Stomach (tissue), 9 donors: ENCODE data around the gene CPEB2. TPM values are rescaled to one million over a fixed set of nuclear protein-coding genes. Genes with fewer than 3 reads are reported as not detected.

Experiments
- DNase-seq, 2 donors: peaks; one replicate each; pipeline versions ENCODE4 v3.0.0 to v3.0.0-alpha.2; 2013 to 2019
- H3K27ac ChIP-seq, 5 donors: fragments of 200-600 bp in 4 of 5; sonication (generic) in 4 of 5; one replicate each; pipeline ENCODE4 v1.5.1; 2013 to 2019; ENCODE audit warnings: mild to moderate bottlenecking in 1 of 5, moderate library complexity in 1 of 5
- H3K27me3 ChIP-seq, 3 donors: fragments of 200-600 bp; sonication (generic); one replicate each; pipeline ENCODE4 v1.5.1; 2017 to 2019; ENCODE audit warnings: mixed run types in 1 of 3
- H3K36me3 ChIP-seq, 4 donors: fragments of 200-600 bp; sonication (generic); 1 replicate in 3 of 4; 2 replicates in 1 of 4; pipeline ENCODE4 v1.5.1; 2016 to 2019
- H3K4me1 ChIP-seq, 4 donors: fragments of 200-600 bp; sonication (generic); one replicate each; pipeline ENCODE4 v1.5.1; 2016 to 2019
- H3K4me3 ChIP-seq, 4 donors: fragments of 200-600 bp; sonication (generic) in 3 of 4; one replicate each; pipeline ENCODE4 v1.5.1; 2016 to 2019; ENCODE audit warnings: mild to moderate bottlenecking in 1 of 4
- H3K9me3 ChIP-seq, 4 donors: fragments of 200-600 bp; sonication (generic); one replicate each; pipeline ENCODE4 v1.5.1; 2016 to 2019
- EP300 ChIP-seq: sonication (generic); formaldehyde crosslinking; IDR thresholded peaks from one replicate; pipeline ENCODE4 v1.6.1; 2017; ENCODE audit warnings: antibody characterized with exemption
- POLR2A ChIP-seq, 4 donors: fragments of 450-650 bp; IDR thresholded peaks; one replicate each; pipeline ENCODE4 v1.6.1; 2016; ENCODE audit warnings: antibody characterized with exemption in 4 of 4, control low read depth in 2 of 4, mild to moderate bottlenecking in 1 of 4, moderate library complexity in 1 of 4
- POLR2AphosphoS5 ChIP-seq, 3 donors: sonication (generic); formaldehyde crosslinking; IDR thresholded peaks; one replicate each; pipeline ENCODE4 v1.6.1; 2016; ENCODE audit warnings: antibody characterized with exemption in 3 of 3
- WGBS, 5 donors: extraction: QIAGEN DNeasy Blood & Tissue Kit in 3 of 5; methylation state at CpG; one replicate each; pipeline versions ENCODE4 v1.1.5 to v1.1.7; 2013 to 2018; 5-methylcytosine and 5-hydroxymethylcytosine counted together
- intact Hi-C: fragments of 100-400 bp; cut with DNase I; formaldehyde crosslinking; loops from one replicate; pipeline ENCODE4 v1.15.1; 2023; ENCODE audit warnings: low total_unique reads
- polyA plus RNA-seq, 3 donors: library from polyadenylated mRNA; stranded (reverse); fragments of 200-250 nt; gene quantifications; one replicate each; pipeline ENCODE4 v1.2.3, GENCODE V29; 2013
- total RNA-seq, 5 donors: library from RNA; depleted of rRNA; stranded (reverse); fragments of >200 nt; gene quantifications; one replicate each; pipeline versions ENCODE4 v1.1.0 to v1.2.3, GENCODE V29; 2014 to 2016
- TF ChIP-seq, protein P1 (sequence below), 7 experiments: fragments of 450-650 bp in 4 of 7; fragments of 200-600 bp in 3 of 7; sonication (generic) in 3 of 7; IDR thresholded peaks; one replicate each; pipeline ENCODE4 v1.5.1; 2016 to 2019; ENCODE audit warnings: antibody characterized with exemption in 7 of 7, control low read depth in 2 of 7, mild to moderate bottlenecking in 1 of 7
- donor health status: healthy with polysubstance abuse.
- donor health status: Bipolar disorder and iron deficiency.
- donor health status: healthy.

The CPEB2 gene
- total and polyA plus RNA-seq, 8 donors, result 3.4 to 97.9 (median 21.8) TPM

DNA sequence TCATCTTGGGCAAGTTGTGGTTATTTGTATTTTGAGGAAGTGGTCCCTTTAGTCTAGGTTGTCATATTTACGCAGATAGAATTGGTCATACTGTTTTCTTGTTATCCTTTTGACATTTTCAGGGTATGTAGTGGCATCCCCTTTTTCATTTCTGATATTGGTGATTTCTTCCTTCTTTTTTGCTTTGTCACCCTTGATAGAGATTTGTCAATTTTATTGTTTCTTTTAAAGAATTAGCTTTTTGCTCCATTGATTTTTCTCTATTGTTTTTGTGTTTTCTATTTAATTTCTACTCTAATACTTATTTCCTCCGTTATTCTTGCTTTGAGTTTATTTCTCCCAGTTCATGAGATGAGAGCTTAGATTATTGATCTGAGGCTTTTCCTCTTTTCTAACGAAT, 87.7 kb downstream of the CPEB2 start:
- Histone ChIP-seq H3K27me3 (no peaks in the 10 kb centered on the region), H3K36me3 (no peaks in the 10 kb centered on the region), H3K4me3 (no peak overlapping the region), H3K4me1 (no peaks in the 10 kb centered on the region), H3K9me3 (peaks cover 0 to 12% (median 2%) of the 10 kb centered on the region in 4 donors), H3K27ac (no peak overlapping the region)
- TF ChIP-seq POLR2A (IDR thresholded peaks at IDR 0.05), result no peak
- TF ChIP-seq, protein P1, sequence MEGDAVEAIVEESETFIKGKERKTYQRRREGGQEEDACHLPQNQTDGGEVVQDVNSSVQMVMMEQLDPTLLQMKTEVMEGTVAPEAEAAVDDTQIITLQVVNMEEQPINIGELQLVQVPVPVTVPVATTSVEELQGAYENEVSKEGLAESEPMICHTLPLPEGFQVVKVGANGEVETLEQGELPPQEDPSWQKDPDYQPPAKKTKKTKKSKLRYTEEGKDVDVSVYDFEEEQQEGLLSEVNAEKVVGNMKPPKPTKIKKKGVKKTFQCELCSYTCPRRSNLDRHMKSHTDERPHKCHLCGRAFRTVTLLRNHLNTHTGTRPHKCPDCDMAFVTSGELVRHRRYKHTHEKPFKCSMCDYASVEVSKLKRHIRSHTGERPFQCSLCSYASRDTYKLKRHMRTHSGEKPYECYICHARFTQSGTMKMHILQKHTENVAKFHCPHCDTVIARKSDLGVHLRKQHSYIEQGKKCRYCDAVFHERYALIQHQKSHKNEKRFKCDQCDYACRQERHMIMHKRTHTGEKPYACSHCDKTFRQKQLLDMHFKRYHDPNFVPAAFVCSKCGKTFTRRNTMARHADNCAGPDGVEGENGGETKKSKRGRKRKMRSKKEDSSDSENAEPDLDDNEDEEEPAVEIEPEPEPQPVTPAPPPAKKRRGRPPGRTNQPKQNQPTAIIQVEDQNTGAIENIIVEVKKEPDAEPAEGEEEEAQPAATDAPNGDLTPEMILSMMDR (IDR thresholded peaks at IDR 0.05), result no peak
- TF ChIP-seq POLR2AphosphoS5 (IDR thresholded peaks at IDR 0.05), result no peak
- TF ChIP-seq EP300, result no peak
- intact Hi-C loops, result no loop called here
- 89 to 95% (median 92%) methylated on average over 3 of the region's 3 CpGs for WGBS, 5 donors
- no peak for DNase-seq

DNA sequence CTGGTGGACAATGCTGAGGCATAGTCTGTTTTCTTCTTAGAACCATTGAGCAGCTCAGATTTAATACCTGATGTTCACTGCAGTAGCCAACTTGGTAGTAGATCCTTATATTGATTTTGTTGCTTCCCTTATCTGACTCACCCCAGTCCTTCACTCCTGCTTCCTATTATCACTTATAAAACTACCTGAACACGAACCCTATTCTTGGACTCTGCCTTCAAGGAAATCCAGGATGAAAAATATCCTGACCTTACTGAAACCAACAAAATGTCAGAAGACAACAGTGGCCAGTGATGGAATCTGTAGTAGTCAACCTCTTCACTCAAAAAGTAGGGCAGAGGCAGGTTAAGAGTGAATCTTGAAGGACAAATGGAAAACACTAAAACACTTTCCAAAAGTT, 98.1 kb downstream of the CPEB2 start:
- Histone ChIP-seq H3K36me3 (no peaks in the 10 kb centered on the region), H3K4me1 (no peaks in the 10 kb centered on the region), H3K27ac (no peak overlapping the region), H3K9me3 (no peaks in the 10 kb centered on the region), H3K27me3 (no peaks in the 10 kb centered on the region), H3K4me3 (no peak overlapping the region)
- WGBS, 5 donors, result 38 to 55% (median 52%) methylated on average over 1 of the region's 1 CpG
- TF ChIP-seq, protein P1 (IDR thresholded peaks at IDR 0.05), result no peak
- TF ChIP-seq POLR2A (IDR thresholded peaks at IDR 0.05) (no peak), POLR2AphosphoS5 (IDR thresholded peaks at IDR 0.05) (no peak), EP300 (no peak)
- no peak for DNase-seq
- intact Hi-C loops, result no loop called here

DNA sequence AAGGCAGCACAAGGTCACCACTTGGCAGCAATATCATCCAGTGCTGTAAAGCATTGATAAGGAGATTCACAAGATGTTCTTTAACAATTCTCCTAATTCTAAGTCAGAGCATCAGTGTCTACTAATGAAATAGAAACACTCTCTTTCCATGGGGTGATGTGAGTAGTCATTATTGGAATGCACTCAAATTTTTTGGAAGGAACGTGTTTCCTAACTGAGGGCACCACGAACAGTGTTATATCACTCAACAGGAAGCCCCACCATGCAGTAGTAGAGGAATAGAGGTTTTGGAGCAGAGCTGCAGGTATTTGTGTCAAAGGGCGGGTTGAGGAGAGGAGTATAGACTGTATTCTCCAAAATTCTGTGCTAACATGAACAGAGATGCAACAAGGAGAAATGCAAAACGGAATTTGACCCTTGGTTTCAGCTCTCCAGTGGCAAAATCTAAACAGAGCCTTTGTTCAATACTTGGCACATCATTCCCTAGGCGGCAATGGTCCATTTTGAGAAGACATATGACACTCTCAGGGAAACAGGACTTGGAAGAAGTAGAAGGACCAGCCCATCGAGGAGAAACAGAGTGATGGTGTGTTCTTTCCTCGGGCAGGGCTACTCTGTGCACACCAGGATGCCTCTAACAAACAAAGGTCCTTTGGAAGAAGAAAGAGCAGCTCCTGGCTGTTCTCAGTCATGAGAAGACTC, 98.9 kb downstream of the CPEB2 start:
- Histone ChIP-seq H3K27me3 (no peaks in the 10 kb centered on the region), H3K4me1 (no peaks in the 10 kb centered on the region), H3K4me3 (no peak overlapping the region), H3K27ac (no peak overlapping the region), H3K9me3 (no peaks in the 10 kb centered on the region), H3K36me3 (no peaks in the 10 kb centered on the region)
- WGBS, 5 donors, result 66 to 75% (median 73%) methylated on average over 7 of the region's 7 CpGs
- intact Hi-C loops, result no loop called here
- DNase-seq, result no peak
- TF ChIP-seq EP300 (no peak), POLR2A (IDR thresholded peaks at IDR 0.05) (no peak), POLR2AphosphoS5 (IDR thresholded peaks at IDR 0.05) (no peak)
- TF ChIP-seq, protein P1 (IDR thresholded peaks at IDR 0.05), result no peak

DNA sequence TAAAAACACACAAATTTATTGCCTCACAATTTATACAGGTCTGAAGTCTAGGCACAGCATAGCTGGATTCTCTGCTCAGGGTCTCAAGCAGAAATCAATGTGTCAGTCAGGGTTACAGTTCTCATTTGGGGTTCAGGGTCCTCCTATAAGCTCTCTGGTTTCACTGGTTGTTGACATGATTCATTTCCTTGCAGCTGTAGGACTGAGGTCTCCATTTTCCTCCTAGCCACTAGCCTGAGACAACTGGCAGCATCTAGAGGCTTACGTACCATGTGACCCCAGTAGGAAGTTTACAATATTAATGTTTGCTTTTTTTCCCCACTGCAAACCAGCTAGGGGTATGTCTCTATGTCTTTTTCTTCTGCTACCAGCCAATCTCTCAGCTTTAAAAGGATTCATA, 102.5 kb downstream of the CPEB2 start:
- no peak overlapping the region for H3K27ac ChIP-seq
- no peaks in the 10 kb centered on the region for H3K4me1 ChIP-seq
- 84 to 94% (median 90%) methylated on average over 1 of the region's 1 CpG for WGBS, 5 donors
- no peaks in the 10 kb centered on the region for H3K27me3 ChIP-seq
- no peaks in the 10 kb centered on the region for H3K9me3 ChIP-seq
- TF ChIP-seq, protein P1 (IDR thresholded peaks at IDR 0.05), result no peak
- TF ChIP-seq EP300, result no peak
- no peak for TF ChIP-seq POLR2AphosphoS5 (IDR thresholded peaks at IDR 0.05)
- TF ChIP-seq POLR2A (IDR thresholded peaks at IDR 0.05), result no peak
- H3K36me3 ChIP-seq, result no peaks in the 10 kb centered on the region
- no peak for DNase-seq
- intact Hi-C loops, result no loop called here
- H3K4me3 ChIP-seq, result no peak overlapping the region
